Left ventricle myocardium superior (tissue), 1 donor: ENCODE measurements around the gene APEX2. TPM values are rescaled to one million over a fixed set of nuclear protein-coding genes. Genes with fewer than 3 reads are reported as not detected.
"Not testable (repeated sequence)": the region's sequence is repeated elsewhere in the genome, so short reads cannot be mapped to it uniquely, and the experiment has no call there.

Experiments
- ATAC-seq: fragments of 200-7000 bp; cut with Tn5 transposase; one replicate; pipeline ENCODE4 v1.9.1; 2020; ENCODE audit warnings: mild to moderate bottlenecking, moderate library complexity
- DNase-seq: peaks from one replicate; pipeline ENCODE4 v3.0.0-alpha.2; 2020
- intact Hi-C: fragments of 100-400 bp; cut with micrococcal nuclease; formaldehyde crosslinking; loops from one replicate; pipeline ENCODE4 v1.11.0; 2022
- long read RNA-seq: library from polyadenylated mRNA; unstranded; transcript quantifications from one replicate; pipeline ENCODE4 v2.0.0, GENCODE V29; 2021
- total RNA-seq: library from RNA; stranded (reverse); fragmentation: NEBNext Ultra II Directional; extraction: Animal tissue kit (Norgen Biotek cat#: 25700); gene quantifications from one replicate; pipeline ENCODE4 v1.2.1, GENCODE V29; 2021
- donor health status: DM: no; HTN: yes; CAD: no; lungs with severe emphysema.

APEX2 gene, protein sequence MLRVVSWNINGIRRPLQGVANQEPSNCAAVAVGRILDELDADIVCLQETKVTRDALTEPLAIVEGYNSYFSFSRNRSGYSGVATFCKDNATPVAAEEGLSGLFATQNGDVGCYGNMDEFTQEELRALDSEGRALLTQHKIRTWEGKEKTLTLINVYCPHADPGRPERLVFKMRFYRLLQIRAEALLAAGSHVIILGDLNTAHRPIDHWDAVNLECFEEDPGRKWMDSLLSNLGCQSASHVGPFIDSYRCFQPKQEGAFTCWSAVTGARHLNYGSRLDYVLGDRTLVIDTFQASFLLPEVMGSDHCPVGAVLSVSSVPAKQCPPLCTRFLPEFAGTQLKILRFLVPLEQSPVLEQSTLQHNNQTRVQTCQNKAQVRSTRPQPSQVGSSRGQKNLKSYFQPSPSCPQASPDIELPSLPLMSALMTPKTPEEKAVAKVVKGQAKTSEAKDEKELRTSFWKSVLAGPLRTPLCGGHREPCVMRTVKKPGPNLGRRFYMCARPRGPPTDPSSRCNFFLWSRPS
- 7.7 TPM for total RNA-seq
- long read RNA-seq, transcript APEX2-201 (6 exons, 3,245 nt) = major isoform, 6 of 6 reads
- long read RNA-seq, partial matches to known transcripts = 0 of 6 reads
- long read RNA-seq, other reads (novel, unspliced or antisense) = 0 of 6 reads

DNA sequence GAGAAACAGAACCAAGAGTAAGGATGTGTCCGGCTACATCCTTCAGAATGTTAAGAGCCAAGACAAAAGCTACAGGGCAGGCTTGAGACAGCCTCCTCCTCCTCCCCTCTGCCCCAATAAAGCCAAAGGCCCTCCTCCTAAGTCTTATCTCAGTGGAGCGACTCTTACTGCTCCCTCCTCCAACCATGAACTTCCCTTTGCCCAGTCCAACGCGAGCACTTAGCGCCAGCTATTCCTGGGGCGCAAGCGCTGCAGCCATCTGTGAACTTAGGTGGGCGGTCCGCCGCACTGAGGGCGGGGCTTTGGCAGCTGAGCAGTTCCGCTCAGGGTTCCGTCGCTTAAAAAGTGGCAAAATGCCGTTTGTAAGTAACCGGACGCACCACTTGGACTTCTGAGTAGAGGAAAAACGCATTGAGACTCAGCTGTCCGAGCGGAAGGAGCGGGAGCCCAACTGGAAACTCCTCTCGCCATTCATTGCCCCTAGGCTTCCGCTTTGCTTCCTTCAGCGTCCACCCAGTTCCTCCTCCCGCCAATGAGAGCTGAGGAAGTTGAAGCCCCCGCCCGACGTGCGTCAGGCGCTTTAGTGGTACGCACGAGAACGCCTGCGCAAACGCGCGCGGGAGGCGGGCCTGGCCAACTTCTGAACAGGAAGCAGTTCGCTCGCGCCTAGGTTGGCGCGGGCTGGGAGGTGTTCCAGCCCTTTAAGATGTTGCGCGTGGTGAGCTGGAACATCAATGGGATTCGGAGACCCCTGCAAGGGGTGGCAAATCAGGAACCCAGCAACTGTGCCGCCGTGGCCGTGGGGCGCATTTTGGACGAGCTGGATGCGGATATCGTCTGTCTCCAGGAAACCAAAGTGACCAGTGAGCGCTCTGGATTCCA is at the start of gene APEX2:
TSS of gene APEX2 (plus strand) at position 647 of the 882 bp plus-strand sequence. CDS start at position 707, 60 bp downstream.
- intact Hi-C loops = no loop called here

DNA sequence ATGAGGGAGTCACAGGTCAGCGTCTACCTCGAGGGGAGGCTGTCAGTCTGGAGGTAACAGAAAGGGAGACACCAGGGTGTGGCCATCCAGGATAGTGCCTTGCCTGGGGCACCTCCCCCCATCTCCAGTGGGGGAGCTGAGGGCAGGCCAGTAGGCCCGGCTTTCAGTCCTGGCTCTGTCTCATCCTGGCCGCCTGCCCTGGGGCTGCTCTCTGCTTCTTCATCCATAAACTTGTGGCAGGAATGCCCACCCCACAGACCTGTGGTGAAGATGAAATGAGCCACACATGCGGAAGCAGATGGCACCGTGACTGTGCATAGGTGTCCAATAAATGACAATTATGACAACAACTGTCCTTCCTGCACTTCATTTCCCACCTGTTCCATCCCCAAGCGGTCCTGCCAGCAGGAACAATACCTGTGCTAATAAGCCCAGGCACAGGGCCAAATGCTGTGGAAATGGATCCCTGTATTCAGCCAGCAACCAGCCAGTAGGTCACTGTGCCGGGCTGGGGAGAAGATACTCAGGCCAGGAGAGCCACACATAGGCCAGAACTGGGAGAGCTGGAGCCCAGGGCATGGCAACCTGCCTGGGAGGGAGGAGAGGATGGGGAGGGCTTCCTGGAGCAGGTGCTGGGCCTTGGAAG is 49.3 kb upstream of the APEX2 start:
- intact Hi-C loops = no loop called here
- ATAC-seq = no peak
- no peak for DNase-seq

More for the DNA sequence above, at the start of gene APEX2:
- ATAC-seq = peak; percentile 98
- peak; percentile 94 for DNase-seq

DNA sequence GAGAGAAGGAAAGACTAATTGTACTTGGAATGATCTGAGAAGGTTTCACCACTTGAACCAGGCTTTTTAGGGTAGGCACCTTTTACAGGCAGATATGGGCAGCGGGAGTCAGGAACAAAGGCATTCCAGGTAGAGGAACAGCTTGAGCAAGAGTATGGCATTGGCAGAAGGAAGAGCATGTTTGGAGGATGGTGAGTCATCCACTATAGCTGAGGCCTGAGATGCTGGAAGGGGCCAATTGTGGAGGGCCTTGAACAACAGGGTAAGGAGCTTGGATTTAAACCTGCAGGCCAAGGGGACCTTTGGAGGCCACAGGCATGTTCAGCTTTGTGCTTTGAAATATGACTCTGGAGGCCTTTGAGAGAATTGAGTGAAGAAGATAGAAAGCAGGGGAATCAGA is 38.4 kb upstream of the APEX2 start:
- ATAC-seq (no peak), DNase-seq (no peak)
- intact Hi-C loops = no loop called here

DNA sequence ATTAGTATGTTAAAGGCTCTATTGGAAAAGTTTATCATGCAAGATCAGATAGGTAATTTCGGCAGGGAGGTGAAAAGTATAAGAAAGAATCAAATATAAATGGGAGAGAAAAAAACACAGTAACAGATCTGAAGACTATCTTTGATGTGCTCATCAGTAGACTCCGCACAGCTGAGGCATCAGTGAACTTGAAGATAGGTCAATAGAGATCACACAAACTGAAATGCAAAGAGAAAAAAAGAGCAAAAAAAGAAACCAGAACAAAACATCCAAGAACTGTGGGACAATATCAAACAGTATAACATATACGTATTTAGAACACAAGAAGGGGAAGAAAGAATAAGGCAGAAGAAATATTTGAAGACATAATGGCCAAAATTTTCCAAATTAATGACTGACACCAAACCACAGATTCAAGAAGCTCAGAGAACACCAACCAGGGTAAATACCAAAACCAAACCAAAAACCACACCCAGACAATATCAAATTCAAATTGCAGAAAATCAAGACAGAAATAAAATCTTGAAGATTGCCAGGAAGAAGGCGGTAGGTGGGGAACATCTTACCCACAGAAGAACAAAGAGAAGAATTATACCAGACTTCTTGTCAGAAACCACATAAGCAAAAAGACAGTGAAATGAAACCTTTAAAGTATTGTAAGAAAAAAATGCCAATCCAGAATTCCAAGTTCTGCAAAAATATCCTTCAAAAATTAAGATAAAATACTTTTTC is 35.2 kb upstream of the APEX2 start:
- ATAC-seq (no peak), DNase-seq (no peak)
- intact Hi-C loops = no loop called here

DNA sequence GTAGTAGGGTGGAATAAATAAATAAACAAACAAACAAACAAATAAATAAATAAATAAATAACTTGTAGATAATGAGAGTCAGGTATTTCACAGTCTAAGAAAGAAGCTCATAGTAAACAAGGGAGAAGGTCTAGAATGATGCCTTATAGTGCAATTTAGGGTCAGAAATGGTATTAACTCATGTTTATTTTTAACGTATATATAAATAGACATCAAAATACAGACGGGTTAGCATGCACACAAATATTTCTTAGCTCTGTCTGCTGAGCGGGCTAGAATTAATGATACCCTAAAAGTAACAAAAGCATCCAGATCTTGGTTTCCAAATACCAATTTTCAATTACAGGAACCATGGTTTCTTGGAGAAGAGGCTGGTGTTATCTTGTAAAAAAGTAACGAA is 22.8 kb upstream of the APEX2 start:
- intact Hi-C loops = no loop called here
- ATAC-seq = no peak
- DNase-seq = no peak

DNA sequence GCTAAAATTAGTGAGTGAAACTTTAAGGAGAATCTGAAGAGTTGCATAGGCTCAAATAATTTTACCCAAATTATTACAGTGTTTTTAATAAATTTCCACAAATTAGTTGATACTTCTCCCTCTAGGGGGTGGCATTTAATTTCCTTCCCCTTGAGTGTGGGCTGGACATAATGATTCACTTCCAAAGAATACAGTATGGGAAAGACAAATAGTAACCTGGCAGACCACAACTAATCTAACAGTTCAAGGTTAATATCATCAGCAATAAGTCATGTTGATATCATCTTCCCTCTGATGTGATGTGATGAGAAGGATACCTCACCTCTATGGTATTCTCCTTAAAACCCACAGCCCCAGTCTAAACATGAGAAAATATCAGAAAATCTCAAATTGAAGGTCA is 21.7 kb upstream of the APEX2 start:
- DNase-seq (no peak), ATAC-seq (no peak)
- intact Hi-C loops = no loop called here

DNA sequence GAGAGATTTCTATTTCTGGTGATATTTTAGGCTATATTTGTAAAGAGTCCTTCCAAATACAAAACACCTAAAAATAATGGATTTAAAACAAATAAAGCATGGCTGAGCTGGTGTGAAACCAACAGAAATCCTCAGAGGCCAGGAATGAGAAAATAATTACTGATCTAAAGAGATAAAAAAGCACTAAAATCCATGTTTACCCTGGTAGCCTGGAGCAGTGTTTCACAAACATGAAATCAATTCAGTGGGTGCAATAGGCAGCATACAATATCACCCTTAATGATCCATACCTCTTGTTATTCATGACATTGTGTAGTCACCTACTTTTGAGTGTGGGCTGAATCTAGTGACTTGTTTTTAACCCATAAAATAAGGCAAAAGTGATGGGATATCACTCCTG is 20.7 kb upstream of the APEX2 start:
- ATAC-seq (no peak), DNase-seq (no peak)
- intact Hi-C loops = no loop called here

DNA sequence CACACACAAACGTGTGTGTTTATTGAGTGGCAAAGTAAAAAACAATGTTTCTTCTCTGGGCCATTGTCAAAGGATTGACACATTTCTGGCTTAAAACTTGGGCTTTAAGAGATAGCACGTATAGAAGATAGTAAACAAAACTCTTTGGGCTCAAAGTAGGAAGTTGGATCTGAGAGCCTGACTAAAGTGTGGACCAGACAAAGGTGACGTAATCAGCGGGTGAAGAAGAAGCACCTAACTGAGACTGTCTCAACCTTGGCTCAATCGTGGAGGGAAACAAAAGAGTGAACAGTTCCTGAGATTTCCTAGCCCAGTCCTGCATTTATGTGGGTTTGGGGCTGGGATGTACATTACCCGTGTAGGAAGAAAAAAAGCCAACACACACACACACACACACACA is 19.8 kb upstream of the APEX2 start:
- ATAC-seq = no peak
- intact Hi-C loops = no loop called here

DNA sequence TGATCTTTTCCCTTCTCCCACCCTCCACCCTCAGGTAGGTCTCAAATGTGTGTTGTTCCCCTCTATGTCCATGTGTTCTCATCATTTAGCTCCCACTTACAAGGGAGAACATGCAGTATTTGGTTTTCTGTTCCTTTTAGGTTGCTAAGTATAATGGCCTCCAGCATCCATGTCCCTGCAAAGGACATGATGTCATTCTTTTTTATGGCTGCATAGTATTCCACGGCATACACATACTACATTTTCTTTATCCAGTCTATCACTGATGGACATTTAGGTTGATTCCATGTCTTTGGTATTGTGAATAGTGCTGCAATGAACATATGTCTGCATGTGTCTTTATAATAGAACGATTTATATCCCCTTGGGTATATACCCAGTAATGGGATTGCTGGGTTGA is 16.9 kb upstream of the APEX2 start:
- intact Hi-C loops, DNase-seq, ATAC-seq: not testable (repeated sequence)

More for the DNA sequence above, 19.8 kb upstream of the APEX2 start:
- DNase-seq = no peak

DNA sequence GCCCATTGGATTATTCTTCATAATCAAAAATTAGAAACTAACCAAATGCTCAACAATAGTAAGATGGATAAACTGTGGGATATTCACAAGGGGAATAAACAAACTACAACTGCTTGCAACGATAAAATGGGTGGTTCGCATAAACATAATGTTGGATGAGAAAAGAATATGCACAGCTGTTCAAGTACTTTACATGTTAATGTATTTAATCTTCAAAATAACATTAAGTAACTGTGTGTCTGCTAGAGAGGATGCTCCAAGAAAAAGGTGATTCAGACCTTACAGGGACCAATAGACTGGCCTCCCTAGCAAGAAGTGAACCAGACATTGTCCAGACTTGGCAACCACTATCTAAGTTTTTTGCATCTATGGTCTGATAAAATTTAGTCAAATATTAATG is 8.5 kb upstream of the APEX2 start:
- DNase-seq (no peak), ATAC-seq (no peak)
- intact Hi-C loops = no loop called here

DNA sequence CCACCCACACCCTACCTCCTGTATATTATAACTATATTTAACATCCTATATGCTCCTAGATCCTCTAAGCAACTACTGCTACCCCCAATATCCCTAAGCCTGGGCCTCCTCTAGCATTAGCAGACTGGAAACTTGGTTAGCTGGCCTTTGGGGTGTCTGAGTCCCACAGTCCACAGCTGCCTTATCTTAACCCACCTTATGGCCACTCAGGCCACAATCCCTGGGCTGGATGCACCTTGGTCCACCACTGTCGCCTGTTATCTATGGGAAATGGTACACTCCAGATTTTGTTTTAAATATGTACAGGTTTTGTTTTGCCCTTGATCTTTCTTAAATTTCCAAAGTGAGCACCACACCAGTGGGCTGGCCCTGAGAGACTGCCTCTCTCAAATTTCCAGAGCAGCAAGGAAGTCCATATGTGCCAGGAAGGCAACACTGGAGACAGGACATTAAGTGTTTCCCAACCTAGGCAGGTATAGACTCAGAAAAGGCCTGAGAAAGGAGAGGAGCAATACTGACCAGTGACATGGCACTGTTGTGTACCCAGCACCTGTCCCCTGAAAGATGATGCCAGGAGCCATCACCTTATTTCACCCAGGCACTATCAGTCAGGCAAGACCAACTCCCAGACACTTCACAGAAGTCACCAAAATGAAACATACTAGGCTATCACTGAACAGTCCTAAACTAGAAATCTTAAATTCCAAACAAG is 7.1 kb upstream of the APEX2 start:
- intact Hi-C loops = no loop called here
- DNase-seq (no peak), ATAC-seq (no peak)

DNA sequence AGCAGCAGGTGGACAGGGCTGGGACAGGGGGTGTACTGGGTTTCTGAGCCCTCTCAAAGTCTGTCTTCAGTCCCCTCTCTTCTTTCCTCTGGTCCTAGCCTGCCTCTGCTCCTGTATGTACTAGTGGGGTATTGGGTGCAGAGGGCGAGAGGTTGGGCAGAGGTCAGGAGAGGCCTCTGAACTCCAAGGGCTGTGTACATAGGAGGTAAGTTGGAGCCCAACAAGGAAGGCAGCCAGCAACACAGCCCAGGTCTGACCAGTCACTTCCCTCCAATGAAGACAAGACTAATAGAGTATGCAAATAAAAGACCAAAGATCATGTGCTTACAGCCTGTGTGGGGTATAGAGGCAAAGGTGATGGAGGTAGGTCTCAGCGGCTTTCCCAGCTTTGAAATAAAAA is 6.1 kb upstream of the APEX2 start, which contains the start of gene PFKFB1:
TSS of gene PFKFB1 (minus strand) at position 90 of the 400 bp plus-strand sequence. CDS start 181 bp downstream, outside the sequence.
- DNase-seq (no peak), ATAC-seq (no peak)
- intact Hi-C loops = no loop called here

DNA sequence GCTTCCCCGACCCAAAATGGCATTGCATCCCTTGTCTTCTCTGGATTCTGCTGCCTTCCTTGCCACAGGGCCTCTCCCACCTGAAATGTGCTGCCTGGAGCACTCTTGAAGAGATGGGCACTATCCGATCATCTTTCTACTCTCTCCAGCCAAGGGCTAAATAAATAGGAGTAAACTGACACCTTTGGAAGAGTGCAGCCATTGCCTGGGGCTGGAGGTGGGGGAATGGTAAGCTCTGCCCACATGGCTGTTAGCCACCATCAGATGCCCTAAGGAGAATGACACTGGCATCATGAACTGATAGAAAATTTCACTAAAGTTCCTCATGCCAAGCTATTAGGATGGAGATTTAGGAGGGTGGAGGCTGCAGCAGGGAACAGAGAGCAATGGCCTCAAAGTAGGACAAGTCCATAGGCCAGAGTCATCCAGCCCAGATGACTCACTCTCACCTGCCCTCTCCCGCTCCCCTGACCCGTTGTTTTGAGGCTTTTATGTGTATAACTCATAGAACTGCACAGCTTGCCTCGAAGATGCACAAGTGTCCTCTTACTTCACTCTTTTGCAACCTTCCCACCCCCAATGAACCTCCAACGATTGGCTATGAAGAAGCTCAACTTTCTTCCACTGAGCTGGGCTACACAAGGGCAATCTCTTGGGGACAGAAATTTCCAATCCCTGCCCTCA is 5.4 kb upstream of the APEX2 start:
- ATAC-seq (no peak), DNase-seq (no peak)
- intact Hi-C loops = no loop called here

DNA sequence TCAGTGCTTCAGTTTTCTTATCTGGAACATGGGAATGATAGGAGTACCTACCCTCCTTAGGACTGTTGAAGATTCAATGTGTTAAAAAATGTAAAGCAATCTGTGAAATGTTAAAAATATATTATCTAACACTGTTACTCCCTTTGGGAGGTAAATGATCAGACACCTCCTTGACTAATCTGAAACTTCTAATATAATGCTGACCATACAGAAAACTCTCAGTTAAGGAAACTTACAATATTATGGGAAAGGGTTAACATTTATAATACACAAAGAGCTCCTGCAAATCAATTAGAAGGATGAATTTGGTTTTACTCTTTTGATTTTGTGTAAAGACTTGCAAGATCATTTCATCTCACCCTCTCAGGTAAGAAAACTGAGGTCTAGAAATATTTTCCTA is 4.5 kb upstream of the APEX2 start:
- intact Hi-C loops = no loop called here

DNA sequence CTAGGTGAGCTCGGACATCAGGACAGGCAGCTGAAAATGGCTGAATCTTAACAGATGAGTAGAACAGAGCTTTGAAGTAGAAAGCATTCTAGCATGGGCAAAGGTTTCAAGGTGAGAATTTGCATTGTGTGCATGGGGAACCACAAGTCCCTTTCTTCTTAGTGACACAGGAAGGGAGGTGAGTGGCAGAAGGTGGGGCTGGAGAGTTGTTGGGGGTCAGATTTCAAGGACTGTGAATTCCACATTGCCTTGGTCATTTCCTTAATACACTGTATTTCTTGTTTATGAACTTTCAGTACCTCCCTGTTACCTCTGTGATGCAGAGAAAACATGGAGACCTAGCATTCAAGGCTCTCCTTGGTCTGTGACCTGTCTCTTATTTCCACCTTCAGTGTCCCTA is 4.1 kb downstream of the APEX2 start:
- intact Hi-C loops = no loop called here
- ATAC-seq = no peak

More for the DNA sequence above, 4.5 kb upstream of the APEX2 start:
- no peak for ATAC-seq
- DNase-seq = no peak

DNA sequence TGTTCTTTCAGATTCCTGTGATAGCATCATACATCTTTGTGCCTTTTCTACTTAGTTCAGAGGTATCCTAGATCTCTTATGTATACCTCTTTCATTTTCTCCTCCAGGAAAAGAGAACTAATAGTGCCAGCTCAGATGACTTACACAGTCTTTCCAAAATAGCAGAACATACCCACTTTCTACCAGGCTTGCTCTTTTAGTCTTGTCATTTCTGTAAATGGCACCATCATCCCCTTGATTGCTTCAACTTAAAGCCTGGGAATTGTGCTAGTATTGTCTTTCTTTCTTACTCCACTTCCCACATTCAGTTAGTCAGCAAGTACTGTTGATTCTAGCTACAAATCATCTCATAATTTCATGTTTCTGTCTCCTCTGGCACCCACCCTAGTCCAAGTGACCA is 5.1 kb downstream of the APEX2 start:
- no peak for ATAC-seq
- intact Hi-C loops = no loop called here

More for the DNA sequence above, 4.1 kb downstream of the APEX2 start:
- no peak for DNase-seq

DNA sequence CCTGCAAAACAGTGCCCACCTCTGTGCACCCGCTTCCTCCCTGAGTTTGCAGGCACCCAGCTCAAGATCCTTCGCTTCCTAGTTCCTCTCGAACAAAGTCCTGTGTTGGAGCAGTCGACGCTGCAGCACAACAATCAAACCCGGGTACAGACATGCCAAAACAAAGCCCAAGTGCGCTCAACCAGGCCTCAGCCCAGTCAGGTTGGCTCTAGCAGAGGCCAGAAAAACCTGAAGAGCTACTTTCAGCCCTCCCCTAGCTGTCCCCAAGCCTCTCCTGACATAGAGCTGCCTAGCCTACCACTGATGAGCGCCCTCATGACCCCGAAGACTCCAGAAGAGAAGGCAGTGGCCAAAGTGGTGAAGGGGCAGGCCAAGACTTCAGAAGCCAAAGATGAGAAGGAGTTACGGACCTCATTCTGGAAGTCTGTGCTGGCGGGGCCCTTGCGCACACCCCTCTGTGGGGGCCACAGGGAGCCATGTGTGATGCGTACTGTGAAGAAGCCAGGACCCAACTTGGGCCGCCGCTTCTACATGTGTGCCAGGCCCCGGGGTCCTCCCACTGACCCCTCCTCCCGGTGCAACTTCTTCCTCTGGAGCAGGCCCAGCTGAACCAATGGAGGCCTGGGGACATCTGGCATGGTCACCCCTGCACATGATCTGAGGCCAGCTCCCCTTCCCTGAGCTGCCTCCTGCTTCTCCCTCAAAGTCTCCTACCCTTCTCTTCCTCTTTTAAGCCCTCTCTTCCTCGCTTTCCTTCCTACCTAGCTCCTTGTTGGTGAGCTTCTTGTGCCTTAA is 6.9 kb downstream of the APEX2 start:
- ATAC-seq = no peak

More for the DNA sequence above, 5.1 kb downstream of the APEX2 start:
- DNase-seq = no peak

More for the DNA sequence above, 6.9 kb downstream of the APEX2 start:
- no peak for DNase-seq
- intact Hi-C loops = no loop called here
